GM10266 (cell line): ENCODE data around the gene FOXL1.

ENCODE experiments used
- DNase-seq: peaks from one replicate; pipeline ENCODE4 v3.0.0; 2012; ENCODE audit errors: extremely low spot score
- CTCF ChIP-seq: IDR thresholded peaks from 2 replicates; pipeline ENCODE4 v1.5.1; 2012; ENCODE audit warnings: mild to moderate bottlenecking, low read depth; ENCODE audit not compliant: control insufficient read depth, insufficient read depth; ENCODE audit errors: missing control alignments

The FOXL1 gene

GRCh38 chr16:86611525-86611855, 33.1 kb downstream of the FOXL1 start:
- no peak for DNase-seq
- TF ChIP-seq CTCF = no peak

GRCh38 chr16:86611941-86612340, 33.6 kb downstream of the FOXL1 start:
- DNase-seq = no peak
- TF ChIP-seq CTCF = no peak

GRCh38 chr16:86614699-86615098, 36.4 kb downstream of the FOXL1 start:
- DNase-seq = no peak
- no peak for TF ChIP-seq CTCF

GRCh38 chr16:86616906-86617305, 38.6 kb downstream of the FOXL1 start:
- no peak for TF ChIP-seq CTCF
- no peak for DNase-seq

GRCh38 chr16:86618431-86619238, 40.3 kb downstream of the FOXL1 start:
- no peak for DNase-seq
- no peak for TF ChIP-seq CTCF

- no peak for DNase-seq
- TF ChIP-seq CTCF = no peak
These were observed 41.0 kb downstream of the FOXL1 start for GRCh38 chr16:86619239-86619794.

- DNase-seq = no peak
- no peak for TF ChIP-seq CTCF
These were observed 41.8 kb downstream of the FOXL1 start for GRCh38 chr16:86620184-86620583.
